ENCODE results near the gene MED20. TPM values are rescaled to one million over a fixed set of nuclear protein-coding genes. Genes with fewer than 3 reads are reported as not detected.

MED20 gene
- total and polyA plus RNA-seq, 2 of the 4 experiments (the other 2 are of a cell fraction), result 24.8 to 38.2 TPM

DNA sequence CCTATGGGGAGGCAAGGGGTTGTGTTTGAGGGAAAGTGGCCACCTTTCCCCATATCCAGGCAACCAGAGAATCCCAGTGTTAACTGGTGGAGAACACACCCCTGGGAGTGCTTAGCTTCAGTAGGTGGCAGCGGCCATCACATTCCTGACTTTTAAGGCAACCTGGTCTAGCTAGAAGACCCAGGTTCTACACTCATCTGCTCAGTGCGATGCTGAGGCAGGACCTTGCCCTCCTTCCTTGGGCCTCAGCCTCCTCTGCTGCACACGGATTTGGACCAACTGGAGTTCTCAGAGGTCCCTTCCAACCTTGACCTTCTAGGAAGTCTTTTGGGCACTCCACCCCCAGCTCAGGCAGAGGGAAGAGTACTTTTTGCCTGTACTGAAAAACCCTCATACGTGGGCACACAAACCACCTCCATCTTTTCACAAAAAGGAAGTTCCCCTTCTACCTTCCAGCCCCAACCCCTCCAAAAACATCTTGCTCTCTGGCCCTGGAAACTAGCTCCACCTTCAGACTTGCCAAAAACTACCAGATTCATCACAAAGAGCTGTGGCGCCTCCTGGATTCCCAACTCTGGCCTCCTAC is 17.7 kb upstream of the MED20 start:
- Histone ChIP-seq H2AK5ac (ENCODE audit: low read depth, low read length) (peak overlapping the region; percentile 85; the same call in 1 of the 2 replicates), H2BK120ac (ENCODE audit: low read depth, low read length) (peak overlapping the region; percentile 19; the same call in 1 of the 2 replicates), H3K4ac (ENCODE audit: low read depth, low read length) (peak overlapping the region; percentile 74), H3K56ac (ENCODE audit: extremely low read depth, insufficient read depth, low read length) (no peak overlapping the region), H3K4me2 (ENCODE audit: low read depth, low read length) (peak overlapping the region; percentile 65), H3K14ac (replicated peaks; ENCODE audit: low read depth, low read length) (peak overlapping the region; percentile 84), H2AK9ac (replicated peaks; ENCODE audit: low read depth, low read length, poor library complexity) (peak overlapping the region; percentile 99), H3K18ac (ENCODE audit: low read depth, low read length) (peak overlapping the region; percentile 49), H4K8ac (ENCODE audit: low read depth in 2 of 2, low read length in 2 of 2) (peak overlapping the region; percentile 21 to 68; a peak in 3 of 4 replicates), H3K9me1 (ENCODE audit: insufficient read depth, low read length) (peaks cover 11% of the 10 kb centered on the region; the same call in 1 of the 2 replicates), H3K4me1 (ENCODE audit: control insufficient read depth, insufficient read depth, low read length) (peaks cover 30% of the 10 kb centered on the region), H3K9ac (ENCODE audit: low read depth, low read length) (peak overlapping the region; percentile 12), H4K5ac (ENCODE audit: low read depth, low read length) (peak overlapping the region; percentile 65), H2BK5ac (ENCODE audit: low read depth, low read length, poor library complexity, severe bottlenecking) (peak overlapping the region; percentile 78), H4K91ac (ENCODE audit: insufficient read depth, low read depth, low read length) (peak overlapping the region; percentile 76; the same call in 1 of the 2 replicates), H2BK15ac (ENCODE audit: low read depth, low read length) (peak overlapping the region; percentile 34; the same call in 1 of the 3 replicates), H3K23ac (ENCODE audit: low read depth, low read length) (peak overlapping the region; percentile 76; the same call in 1 of the 2 replicates), H2AFZ (replicated peaks; ENCODE audit: low read length, poor library complexity) (peak overlapping the region; percentile 75), H3K4me3 (ENCODE audit: insufficient read depth, low read depth, low read length) (no peak overlapping the region), H3K9me3 (ENCODE audit: control insufficient read depth, insufficient read depth, low read length) (no peaks in the 10 kb centered on the region), H3K79me1 (ENCODE audit: low read depth in 1 of 2, low read length in 2 of 2) (peaks cover 19 to 64% of the 10 kb centered on the region in 2 experiments; a peak in 3 of 4 replicates), H3K27ac (ENCODE audit: insufficient read depth, low read length) (peak overlapping the region; percentile 76; the same call in 1 of the 2 replicates), H3K36me3 (ENCODE audit: control insufficient read depth, insufficient read depth, low read length) (peaks cover 23% of the 10 kb centered on the region), H3K27me3 (ENCODE audit: control insufficient read depth, insufficient read depth, low read length) (no peaks in the 10 kb centered on the region), H4K20me1 (ENCODE audit: insufficient read depth, low read length) (peaks cover 54% of the 10 kb centered on the region), H2BK20ac (ENCODE audit: low read depth, low read length) (peak overlapping the region; percentile 33; the same call in 1 of the 2 replicates)
- DNase-seq, result no peak
- intact Hi-C loops (cut with micrococcal nuclease), result loop anchor here (5.0 kb wide), 2 partner anchors 136 to 156 kb away; partner anchors contain the start of gene PRICKLE4
- in situ Hi-C loops (cut with MboI; ENCODE audit: low sequenced_read_pairs), result loop anchor here (5.0 to 10.0 kb wide), 2 partner anchors 104 to 154 kb away; partner anchors contain the start of genes PRICKLE4 and TOMM6
- POLR2A ChIA-PET (ENCODE audit: unreplicated experiment), result interaction anchor here (0.7 kb wide), 1 partner anchor 397 kb away, joined by 4 read pairs; no protein-coding TSS in a partner anchor
- no TSS peak for BruUV-seq (replicated peaks)
- TF ChIP-seq, protein P1, sequence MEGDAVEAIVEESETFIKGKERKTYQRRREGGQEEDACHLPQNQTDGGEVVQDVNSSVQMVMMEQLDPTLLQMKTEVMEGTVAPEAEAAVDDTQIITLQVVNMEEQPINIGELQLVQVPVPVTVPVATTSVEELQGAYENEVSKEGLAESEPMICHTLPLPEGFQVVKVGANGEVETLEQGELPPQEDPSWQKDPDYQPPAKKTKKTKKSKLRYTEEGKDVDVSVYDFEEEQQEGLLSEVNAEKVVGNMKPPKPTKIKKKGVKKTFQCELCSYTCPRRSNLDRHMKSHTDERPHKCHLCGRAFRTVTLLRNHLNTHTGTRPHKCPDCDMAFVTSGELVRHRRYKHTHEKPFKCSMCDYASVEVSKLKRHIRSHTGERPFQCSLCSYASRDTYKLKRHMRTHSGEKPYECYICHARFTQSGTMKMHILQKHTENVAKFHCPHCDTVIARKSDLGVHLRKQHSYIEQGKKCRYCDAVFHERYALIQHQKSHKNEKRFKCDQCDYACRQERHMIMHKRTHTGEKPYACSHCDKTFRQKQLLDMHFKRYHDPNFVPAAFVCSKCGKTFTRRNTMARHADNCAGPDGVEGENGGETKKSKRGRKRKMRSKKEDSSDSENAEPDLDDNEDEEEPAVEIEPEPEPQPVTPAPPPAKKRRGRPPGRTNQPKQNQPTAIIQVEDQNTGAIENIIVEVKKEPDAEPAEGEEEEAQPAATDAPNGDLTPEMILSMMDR (conservative IDR thresholded peaks at IDR 0.05; ENCODE audit: low read depth, low read length), result 0 out of 2 replicates have a peak, but pooled peaks have one; percentile 4
- no peak for TF ChIP-seq RFX5 (IDR thresholded peaks at IDR 0.05; ENCODE audit: low read depth, low read length)
- no peak for ATAC-seq (ENCODE audit: low read depth)
- CTCF ChIA-PET, result interaction anchor here (0.6 to 1.5 kb wide), 6 partner anchors 18 to 151 kb away, joined by 3 to 5 read pairs (median 4); partner anchors contain the start of genes BYSL, MED20 and TOMM6
- 57% methylated on average over 1 of the region's 5 CpGs; no CpG with 5 or more reads in 1 of the 2 experiments for WGBS, 2 experiments (ENCODE audit: extremely low coverage in 2 of 2, insufficient read length in 1 of 2)
- dilution Hi-C loops (cut with HindIII; ENCODE audit: low sequenced_read_pairs, unreplicated experiment), result no loop called here
